ENCODE results near the gene SPATA16.
A peak's percentile ranks its signal among the peaks of the same experiment; 100 is the strongest.

DNA sequence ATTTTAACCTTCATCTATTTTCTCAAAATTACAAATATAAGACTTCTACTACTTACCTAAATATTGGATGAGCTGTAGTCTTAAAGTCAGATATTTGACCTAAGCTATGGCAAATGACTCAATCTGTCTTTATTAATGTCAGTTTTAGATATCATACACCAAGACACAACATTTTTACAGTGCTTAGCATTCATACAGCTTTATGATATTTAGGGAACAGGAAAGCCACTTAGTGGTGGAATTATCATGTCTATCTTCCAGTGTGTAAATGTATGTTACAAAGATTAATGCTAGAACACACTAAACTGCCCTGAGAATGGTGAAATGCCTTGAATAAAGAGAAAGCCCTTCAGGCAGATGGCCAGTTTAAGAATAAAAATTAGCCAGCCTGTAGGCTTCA lies 135.0 kb downstream of the SPATA16 start:
- TF ChIP-seq, protein P1, sequence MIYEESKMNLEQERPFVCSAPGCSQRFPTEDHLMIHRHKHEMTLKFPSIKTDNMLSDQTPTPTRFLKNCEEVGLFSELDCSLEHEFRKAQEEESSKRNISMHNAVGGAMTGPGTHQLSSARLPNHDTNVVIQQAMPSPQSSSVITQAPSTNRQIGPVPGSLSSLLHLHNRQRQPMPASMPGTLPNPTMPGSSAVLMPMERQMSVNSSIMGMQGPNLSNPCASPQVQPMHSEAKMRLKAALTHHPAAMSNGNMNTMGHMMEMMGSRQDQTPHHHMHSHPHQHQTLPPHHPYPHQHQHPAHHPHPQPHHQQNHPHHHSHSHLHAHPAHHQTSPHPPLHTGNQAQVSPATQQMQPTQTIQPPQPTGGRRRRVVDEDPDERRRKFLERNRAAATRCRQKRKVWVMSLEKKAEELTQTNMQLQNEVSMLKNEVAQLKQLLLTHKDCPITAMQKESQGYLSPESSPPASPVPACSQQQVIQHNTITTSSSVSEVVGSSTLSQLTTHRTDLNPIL (CRISPR knock-in tag; IDR thresholded peaks at IDR 0.05; ENCODE audit: low read depth), result peak; percentile 79
- TF ChIP-seq, protein P2, sequence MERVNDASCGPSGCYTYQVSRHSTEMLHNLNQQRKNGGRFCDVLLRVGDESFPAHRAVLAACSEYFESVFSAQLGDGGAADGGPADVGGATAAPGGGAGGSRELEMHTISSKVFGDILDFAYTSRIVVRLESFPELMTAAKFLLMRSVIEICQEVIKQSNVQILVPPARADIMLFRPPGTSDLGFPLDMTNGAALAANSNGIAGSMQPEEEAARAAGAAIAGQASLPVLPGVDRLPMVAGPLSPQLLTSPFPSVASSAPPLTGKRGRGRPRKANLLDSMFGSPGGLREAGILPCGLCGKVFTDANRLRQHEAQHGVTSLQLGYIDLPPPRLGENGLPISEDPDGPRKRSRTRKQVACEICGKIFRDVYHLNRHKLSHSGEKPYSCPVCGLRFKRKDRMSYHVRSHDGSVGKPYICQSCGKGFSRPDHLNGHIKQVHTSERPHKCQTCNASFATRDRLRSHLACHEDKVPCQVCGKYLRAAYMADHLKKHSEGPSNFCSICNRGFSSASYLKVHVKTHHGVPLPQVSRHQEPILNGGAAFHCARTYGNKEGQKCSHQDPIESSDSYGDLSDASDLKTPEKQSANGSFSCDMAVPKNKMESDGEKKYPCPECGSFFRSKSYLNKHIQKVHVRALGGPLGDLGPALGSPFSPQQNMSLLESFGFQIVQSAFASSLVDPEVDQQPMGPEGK (CRISPR knock-in tag; IDR thresholded peaks at IDR 0.05; ENCODE audit: borderline replicate concordance), result no peak
- TF ChIP-seq ISL1 (CRISPR knock-in tag; IDR thresholded peaks at IDR 0.05) (peak; percentile 98), ZFP3 (CRISPR knock-in tag; IDR thresholded peaks at IDR 0.05) (0 out of 2 replicates have a peak, but pooled peaks have one; percentile 48), ZFP30 (CRISPR knock-in tag; IDR thresholded peaks at IDR 0.05) (no peak), BACH2 (CRISPR knock-in tag; IDR thresholded peaks at IDR 0.05; ENCODE audit: borderline replicate concordance) (no peak), TOX (CRISPR knock-in tag; IDR thresholded peaks at IDR 0.05; ENCODE audit: borderline replicate concordance) (no peak)

All from SK-N-SH treated with all-trans-retinoic acid at 6 μM for 48 hours (cell line).